NB4 (cell line): Measurements from ENCODE around the gene MARCHF5.

Source experiments
- CTCF ChIP-seq: IDR thresholded peaks from one replicate; pipeline ENCODE4 v1.5.1; 2012; ENCODE audit warnings: low read depth, low read length
- MYC ChIP-seq: IDR thresholded peaks from 2 replicates; pipeline ENCODE4 v1.6.1; 2011; ENCODE audit warnings: low read depth, low read length
- POLR2A ChIP-seq: IDR thresholded peaks from 2 replicates; pipeline ENCODE4 v1.6.1; 2011; ENCODE audit warnings: mild to moderate bottlenecking; ENCODE audit not compliant: insufficient read length; ENCODE audit errors: extremely low read depth

GRCh38 chr10:92342796-92343195, 51.8 kb downstream of the MARCHF5 start:
- TF ChIP-seq CTCF (no peak), POLR2A (no peak), MYC (no peak)
